OCI-LY3 (cell line): ENCODE data around the gene NPSR1.
"Not testable (repeated sequence)": the region's sequence is repeated elsewhere in the genome, so short reads cannot be mapped to it uniquely, and the experiment has no call there.

Experiments
- H2AFZ ChIP-seq: fragments of 200-600, 300-600 bp; shearing (Covaris generic); 2 replicates; pipeline ENCODE4 v1.6.0; 2014; ENCODE audit warnings: antibody characterized with exemption, low read depth, low read length
- H3K27ac ChIP-seq: fragments of 200-600, 300-600 bp; sonication (generic); 2 replicates; pipeline ENCODE4 v1.5.1; 2014; ENCODE audit warnings: mild to moderate bottlenecking, low read length, moderate library complexity, mixed read lengths
- H3K27me3 ChIP-seq: fragments of 200-600, 300-600 bp; sonication (generic); 2 replicates; pipeline ENCODE4 v1.6.1; 2014; ENCODE audit warnings: low read depth, low read length, mixed read lengths
- H3K36me3 ChIP-seq: fragments of 200-600, 300-600 bp; sonication (generic); replicated peaks from 2 replicates; pipeline ENCODE3; 2014; ENCODE audit warnings: low read depth, low read length, mixed read lengths
- H3K4me1 ChIP-seq: fragments of 300-600, 200-600 bp; sonication (generic); 2 replicates; pipeline ENCODE4 v1.6.1; 2014; ENCODE audit warnings: low read length, mixed read lengths
- H3K4me2 ChIP-seq: fragments of 200-600, 300-600 bp; sonication (generic); 2 replicates; pipeline ENCODE4 v1.6.1; 2014; ENCODE audit warnings: low read length, mixed read lengths
- H3K4me3 ChIP-seq: fragments of 300-600, 200-600 bp; sonication (generic); 2 replicates; pipeline ENCODE4 v1.5.1; 2014; ENCODE audit warnings: antibody characterized with exemption, mild to moderate bottlenecking, low read length, moderate library complexity
- H3K79me2 ChIP-seq: fragments of 300-600, 200-600 bp; shearing (Covaris generic); 2 replicates; pipeline ENCODE4 v1.6.1; 2014; ENCODE audit warnings: mild to moderate bottlenecking, low read length, mixed read lengths
- H3K9ac ChIP-seq: fragments of 300-600, 200-600 bp; shearing (Covaris generic); 2 replicates; pipeline ENCODE4 v1.6.0; 2014; ENCODE audit warnings: mild to moderate bottlenecking, low read length, moderate library complexity
- H3K9me3 ChIP-seq: fragments of 200-600, 300-600 bp; shearing (Covaris generic); 2 replicates; pipeline ENCODE4 v1.6.1; 2014; ENCODE audit warnings: low read length, mixed read lengths; ENCODE audit not compliant: insufficient read depth
- H4K20me1 ChIP-seq: fragments of 200-600, 300-600 bp; sonication (generic); 2 replicates; pipeline ENCODE4 v1.6.1; 2016; ENCODE audit warnings: low read length, mixed read lengths; ENCODE audit not compliant: insufficient read depth
- CTCF ChIP-seq: fragments of 200-600, 300-600 bp; sonication (generic); IDR thresholded peaks from 2 replicates; pipeline ENCODE4 v1.5.1; 2014; ENCODE audit warnings: antibody characterized with exemption, low read length, low read depth
- EZH2phosphoT487 ChIP-seq: fragments of 200-600 bp; shearing (Covaris generic); IDR thresholded peaks from 2 replicates; pipeline ENCODE4 v1.6.1; 2018; ENCODE audit warnings: antibody characterized with exemption, mixed run types, low read depth

NPSR1 gene

GRCh38 chr7:34849986-34850385 is 192.0 kb downstream of the NPSR1 start:
- Histone ChIP-seq H3K27me3 (no peaks in the 10 kb centered on the region), H3K36me3 (no peaks in the 10 kb centered on the region), H4K20me1 (no peaks in the 10 kb centered on the region), H3K9ac (no peak overlapping the region), H3K4me2 (no peak overlapping the region), H3K27ac (no peak overlapping the region), H3K79me2 (no peaks in the 10 kb centered on the region), H2AFZ (no peak overlapping the region), H3K9me3 (no peaks in the 10 kb centered on the region), H3K4me3 (no peak overlapping the region), H3K4me1 (no peaks in the 10 kb centered on the region)
- no peak for TF ChIP-seq EZH2phosphoT487
- no peak for TF ChIP-seq CTCF

- H2AFZ ChIP-seq: no peak overlapping the region
- H3K36me3 ChIP-seq: no peaks in the 10 kb centered on the region
- no peak overlapping the region for H3K4me3 ChIP-seq
- H3K27ac ChIP-seq: no peak overlapping the region
- H3K9ac ChIP-seq: no peak overlapping the region
- no peaks in the 10 kb centered on the region for H3K79me2 ChIP-seq
- H3K4me2 ChIP-seq: no peak overlapping the region
- TF ChIP-seq CTCF (no peak), EZH2phosphoT487 (no peak)
- H4K20me1 ChIP-seq: no peaks in the 10 kb centered on the region
- no peaks in the 10 kb centered on the region for H3K9me3 ChIP-seq
- no peaks in the 10 kb centered on the region for H3K4me1 ChIP-seq
- no peaks in the 10 kb centered on the region for H3K27me3 ChIP-seq
Observed at GRCh38 chr7:34850681-34851080, 192.7 kb downstream of the NPSR1 start.

GRCh38 chr7:34851431-34851830 is 193.4 kb downstream of the NPSR1 start:
- Histone ChIP-seq H3K4me2 (no peak overlapping the region), H4K20me1 (no peaks in the 10 kb centered on the region), H2AFZ (no peak overlapping the region), H3K27ac (no peak overlapping the region), H3K79me2 (no peaks in the 10 kb centered on the region), H3K9ac (no peak overlapping the region), H3K9me3 (no peaks in the 10 kb centered on the region), H3K27me3 (no peaks in the 10 kb centered on the region), H3K4me3 (no peak overlapping the region), H3K36me3 (no peaks in the 10 kb centered on the region), H3K4me1 (no peaks in the 10 kb centered on the region)
- TF ChIP-seq EZH2phosphoT487 (no peak), CTCF (no peak)

GRCh38 chr7:34858444-34858843 is 200.4 kb downstream of the NPSR1 start:
- not testable (repeated sequence) for H3K9ac ChIP-seq, H3K79me2 ChIP-seq, H3K4me3 ChIP-seq, H4K20me1 ChIP-seq, H3K36me3 ChIP-seq, H3K27me3 ChIP-seq, H3K27ac ChIP-seq, H3K9me3 ChIP-seq, H3K4me1 ChIP-seq, H3K4me2 ChIP-seq, H2AFZ ChIP-seq

GRCh38 chr7:34859281-34859680 is 201.3 kb downstream of the NPSR1 start:
- not testable (repeated sequence) for H3K79me2 ChIP-seq, H4K20me1 ChIP-seq, H3K4me1 ChIP-seq, H3K9ac ChIP-seq, H3K27me3 ChIP-seq, H3K4me3 ChIP-seq, H2AFZ ChIP-seq, H3K9me3 ChIP-seq, H3K36me3 ChIP-seq, H3K27ac ChIP-seq, H3K4me2 ChIP-seq

- not testable (repeated sequence) for H3K4me2 ChIP-seq, H2AFZ ChIP-seq, H3K27ac ChIP-seq, H3K36me3 ChIP-seq, H3K79me2 ChIP-seq, H3K27me3 ChIP-seq, H3K4me1 ChIP-seq, H4K20me1 ChIP-seq, H3K4me3 ChIP-seq, H3K9me3 ChIP-seq, H3K9ac ChIP-seq
Observed at GRCh38 chr7:34866222-34866621, 208.2 kb downstream of the NPSR1 start.

GRCh38 chr7:34867341-34867740 is 209.3 kb downstream of the NPSR1 start:
- H3K4me3 ChIP-seq, H3K4me1 ChIP-seq, H3K9me3 ChIP-seq, H3K27me3 ChIP-seq, H3K36me3 ChIP-seq, H4K20me1 ChIP-seq, H3K9ac ChIP-seq, H3K79me2 ChIP-seq, H3K27ac ChIP-seq, H3K4me2 ChIP-seq, H2AFZ ChIP-seq: not testable (repeated sequence)
